K562 (cell line): ENCODE results near the gene MAPKAPK2. TPM values are rescaled to one million over a fixed set of nuclear protein-coding genes. Genes with fewer than 3 reads are reported as not detected.

Experiments used
- ARHGAP35 ChIP-seq: fragments of 450-650 bp; IDR thresholded peaks from 2 replicates; pipeline ENCODE4 v1.6.1; 2018; ENCODE audit not compliant: partially characterized antibody
- DPF2 ChIP-seq: fragments of 450-650 bp; IDR thresholded peaks from 2 replicates; pipeline ENCODE4 v1.6.1; 2016
- E2F6 ChIP-seq, 2 experiments: IDR thresholded peaks; 2 replicates each; pipeline ENCODE4 v1.6.1; 2011; ENCODE audit warnings: borderline replicate concordance in 1 of 2, control low read depth in 1 of 2, low read depth in 1 of 2, low read length in 1 of 2, mild to moderate bottlenecking in 1 of 2, mixed read lengths in 1 of 2, moderate library complexity in 1 of 2; ENCODE audit not compliant: insufficient read depth in 1 of 2, insufficient read length in 1 of 2, poor library complexity in 1 of 2, severe bottlenecking in 1 of 2; ENCODE audit errors: extremely low read depth in 1 of 2
- EP300 ChIP-seq: IDR thresholded peaks from 2 replicates; pipeline ENCODE4 v1.6.1; 2012; ENCODE audit warnings: low read length, improper control_type of control experiment
- NCOR1 ChIP-seq: fragments of 450-650 bp; IDR thresholded peaks from 2 replicates; pipeline ENCODE4 v1.6.1; 2016; ENCODE audit warnings: mild to moderate bottlenecking, moderate library complexity
- PML ChIP-seq: IDR thresholded peaks from 2 replicates; pipeline ENCODE4 v1.6.1; 2012; ENCODE audit warnings: low read length, inconsistent platforms
- PRMT5 ChIP-seq: sonication (generic); formaldehyde crosslinking; IDR thresholded peaks from 2 replicates; pipeline ENCODE4 v1.5.0; 2020; ENCODE audit warnings: missing genetic modification reagents
- PTRF ChIP-seq: fragments of 450-650 bp; IDR thresholded peaks from 2 replicates; pipeline ENCODE4 v1.6.1; 2016; ENCODE audit warnings: mild to moderate bottlenecking, missing genetic modification characterization, missing compliant biosample characterization
- RNF2 ChIP-seq: sonication (generic); IDR thresholded peaks from 2 replicates; pipeline ENCODE4 v1.6.1; 2016
- SREBF1 ChIP-seq: fragments of 150-350 bp; IDR thresholded peaks from 2 replicates; pipeline ENCODE4 v1.6.1; 2014; ENCODE audit warnings: antibody characterized with exemption, low read depth, low read length, borderline replicate concordance
- TEAD4 ChIP-seq, 2 experiments: sonication (generic) in 1 of 2; formaldehyde crosslinking in 1 of 2; IDR thresholded peaks; 2 replicates each; pipeline versions ENCODE4 v1.6.1 to v1.8.0; 2012 to 2022; ENCODE audit warnings: borderline replicate concordance in 1 of 2, inconsistent platforms in 1 of 2, low read length in 1 of 2, mild to moderate bottlenecking in 1 of 2, missing genetic modification reagents in 1 of 2
- WHSC1 ChIP-seq: IDR thresholded peaks from one replicate; pipeline ENCODE4 v1.6.1; 2012; ENCODE audit warnings: low read length, control low read depth, inconsistent platforms
- ZBED1 ChIP-seq: IDR thresholded peaks from 2 replicates; pipeline ENCODE4 v1.6.1; 2014
- ZFX ChIP-seq: sonication (generic); formaldehyde crosslinking; IDR thresholded peaks from 2 replicates; pipeline ENCODE4 v1.8.0; 2022; ENCODE audit warnings: mild to moderate bottlenecking, missing genetic modification reagents, moderate library complexity
- ZNF24 ChIP-seq: fragments of 450-650 bp; IDR thresholded peaks from 2 replicates; pipeline ENCODE4 v1.6.1; 2016
- ZNF57 ChIP-seq: fragments of 450-650 bp; formaldehyde crosslinking; IDR thresholded peaks from 2 replicates; pipeline ENCODE4 v1.4.0; 2020; ENCODE audit warnings: mild to moderate bottlenecking, moderate library complexity
- ZNF639 ChIP-seq, 2 experiments: fragments of 200-800 bp in 1 of 2; sonication (Bioruptor generic) in 1 of 2; sonication (generic) in 1 of 2; formaldehyde crosslinking in 1 of 2; IDR thresholded peaks in 1 of 2; conservative IDR thresholded peaks in 1 of 2; 2 replicates each; pipeline versions ENCODE4 v1.5.0 to v1.6.1; 2016 to 2020; ENCODE audit warnings: missing compliant biosample characterization in 1 of 2, missing genetic modification characterization in 1 of 2, missing genetic modification reagents in 1 of 2
- ZSCAN29 ChIP-seq: fragments of 450-650 bp; IDR thresholded peaks from 2 replicates; pipeline ENCODE4 v1.6.1; 2017
- polyA plus RNA-seq, 8 experiments: library from polyadenylated mRNA; depleted of rRNA in 4 of 8; stranded (reverse) in 5 of 8; unstranded in 3 of 8; fragments of >200 nt; fragmentation: Nextera tagmentation in 2 of 8; fragmentation: Illumina TruSeq in 1 of 8; extraction: Ambion mirVana in 2 of 8; extraction: Trizol in 1 of 8; gene quantifications; 2 replicates each; pipeline versions ENCODE4 v1.2.1 to v1.2.3, GENCODE V29; 2011 to 2014; ENCODE audit warnings: inconsistent platforms in 1 of 8, missing spikeins in 1 of 8
- total RNA-seq, 7 experiments: library from RNA; depleted of rRNA in 6 of 7; stranded (reverse); fragments of >200 nt in 6 of 7; fragmentation: Illumina TruSeq in 2 of 7; extraction: Trizol in 2 of 7; gene quantifications; 2 replicates each; pipeline versions ENCODE4 v1.2.1 to v1.2.3, GENCODE V29; 2011 to 2021; ENCODE audit warnings: low replicate concordance in 1 of 7
- TF ChIP-seq, protein P1 (sequence below): sonication (generic); formaldehyde crosslinking; IDR thresholded peaks from 2 replicates; pipeline ENCODE4 v1.8.0; 2022; ENCODE audit warnings: missing genetic modification reagents, mild to moderate bottlenecking, moderate library complexity, borderline replicate concordance
- TF ChIP-seq, protein P2 (sequence below), 2 experiments: fragments of 450-650 bp; IDR thresholded peaks; 2 replicates each; pipeline ENCODE4 v1.6.1; 2016

MAPKAPK2 gene
- total and polyA plus RNA-seq, 9 of the 15 experiments (the other 6 are each of a cell fraction or from before 2014, with no cell fraction given): 0.63 to 94.2 (median 52.1) TPM

- TF ChIP-seq ZNF639 (CRISPR knock-in tag; conservative IDR thresholded peaks at IDR 0.05 in 1 of 2, IDR thresholded peaks at IDR 0.05 in 1 of 2): peak in 1 of 2 experiments; percentile 81; a peak in 1 of 4 replicates
- TF ChIP-seq ZNF24: peak; percentile 91
- TF ChIP-seq RNF2: peak; percentile 85
- no peak for TF ChIP-seq PTRF (tag)
- peak; percentile 99 for TF ChIP-seq EP300
- TF ChIP-seq SREBF1: no peak
- TF ChIP-seq ZNF57 (CRISPR knock-in tag): no peak
- TF ChIP-seq ZBED1: 0 out of 2 replicates have a peak, but pooled peaks have one; percentile 59
- TF ChIP-seq ARHGAP35: no peak
- TF ChIP-seq E2F6 (IDR thresholded peaks at IDR 0.05; ENCODE audit: borderline replicate concordance in 1 of 2, extremely low read depth in 1 of 2, insufficient read depth in 1 of 2, insufficient read length in 1 of 2, low read depth in 1 of 2, low read length in 1 of 2, poor library complexity in 1 of 2, severe bottlenecking in 1 of 2): peak in 1 of 2 experiments; percentile 22
- TF ChIP-seq NCOR1: peak; percentile 97
- peak; percentile 96 for TF ChIP-seq PML
- TF ChIP-seq, protein P1, sequence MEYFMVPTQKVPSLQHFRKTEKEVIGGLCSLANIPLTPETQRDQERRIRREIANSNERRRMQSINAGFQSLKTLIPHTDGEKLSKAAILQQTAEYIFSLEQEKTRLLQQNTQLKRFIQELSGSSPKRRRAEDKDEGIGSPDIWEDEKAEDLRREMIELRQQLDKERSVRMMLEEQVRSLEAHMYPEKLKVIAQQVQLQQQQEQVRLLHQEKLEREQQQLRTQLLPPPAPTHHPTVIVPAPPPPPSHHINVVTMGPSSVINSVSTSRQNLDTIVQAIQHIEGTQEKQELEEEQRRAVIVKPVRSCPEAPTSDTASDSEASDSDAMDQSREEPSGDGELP (CRISPR knock-in tag): 0 out of 2 replicates have a peak, but pooled peaks have one; percentile 27
- TF ChIP-seq TEAD4 (IDR thresholded peaks at IDR 0.05; ENCODE audit: low read length): peak; percentile 98
- TF ChIP-seq TEAD4 (CRISPR knock-in tag; IDR thresholded peaks at IDR 0.05; ENCODE audit: borderline replicate concordance): no peak
- TF ChIP-seq ZFX (CRISPR knock-in tag): peak; percentile 44; the same call in 1 of the 2 replicates
- TF ChIP-seq WHSC1: no peak
- no peak for TF ChIP-seq PRMT5 (CRISPR knock-in tag)
- TF ChIP-seq, protein P2, sequence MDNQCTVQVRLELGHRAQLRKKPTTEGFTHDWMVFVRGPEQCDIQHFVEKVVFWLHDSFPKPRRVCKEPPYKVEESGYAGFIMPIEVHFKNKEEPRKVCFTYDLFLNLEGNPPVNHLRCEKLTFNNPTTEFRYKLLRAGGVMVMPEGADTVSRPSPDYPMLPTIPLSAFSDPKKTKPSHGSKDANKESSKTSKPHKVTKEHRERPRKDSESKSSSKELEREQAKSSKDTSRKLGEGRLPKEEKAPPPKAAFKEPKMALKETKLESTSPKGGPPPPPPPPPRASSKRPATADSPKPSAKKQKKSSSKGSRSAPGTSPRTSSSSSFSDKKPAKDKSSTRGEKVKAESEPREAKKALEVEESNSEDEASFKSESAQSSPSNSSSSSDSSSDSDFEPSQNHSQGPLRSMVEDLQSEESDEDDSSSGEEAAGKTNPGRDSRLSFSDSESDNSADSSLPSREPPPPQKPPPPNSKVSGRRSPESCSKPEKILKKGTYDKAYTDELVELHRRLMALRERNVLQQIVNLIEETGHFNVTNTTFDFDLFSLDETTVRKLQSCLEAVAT (IDR thresholded peaks at IDR 0.05): peak; percentile 32 to 89; a peak in 2 of 4 replicates
- peak; percentile 98 for TF ChIP-seq DPF2
- TF ChIP-seq ZSCAN29: peak; percentile 66; the same call in 1 of the 2 replicates
Measured at GRCh38 chr1:206651958-206652890, 32.5 kb upstream of the MAPKAPK2 start (continued).
